Caco-2 (cell line): ENCODE measurements around the gene TBXAS1. TPM values are rescaled to one million over a fixed set of nuclear protein-coding genes. Genes with fewer than 3 reads are reported as not detected.

Source experiments
- BruUV-seq: library from RNA; stranded (reverse); fragments of 400-500 nt; replicated peaks from 2 replicates; lab custom pipeline; 2021; lab: Mats Ljungman, UMichigan
- CTCF ChIA-PET: fragments of 300-600 bp; sonication (Branson Sonifier 250); formaldehyde crosslinking; loops from one replicate; lab custom pipeline; 2022; ENCODE audit warnings: antibody characterized with exemption; lab: Charles Lee
- POLR2A ChIA-PET: fragments of 300-600 bp; sonication (Branson Sonifier 250); formaldehyde crosslinking; loops from one replicate; lab custom pipeline; 2022; ENCODE audit warnings: antibody characterized with exemption; lab: Charles Lee
- DNase-seq, 2 experiments: peaks; one replicate each; pipeline versions ENCODE4 v3.0.0 to v3.0.0-alpha.2; 2020 to 2022
- H3K27me3 ChIP-seq: replicated peaks from 2 replicates; pipeline ENCODE4 v1.6.0; 2011; ENCODE audit warnings: low read length; ENCODE audit not compliant: control insufficient read depth, insufficient read depth
- H3K36me3 ChIP-seq: 2 replicates; pipeline ENCODE4 v1.5.1; 2011; ENCODE audit warnings: low read length; ENCODE audit not compliant: control insufficient read depth, insufficient read depth
- H3K4me1 ChIP-seq: fragments of 250-450 bp; sonication (Bioruptor Pico); 2 replicates; pipeline ENCODE4 v1.5.1; 2020; ENCODE audit warnings: mild to moderate bottlenecking
- H3K4me3 ChIP-seq: 2 replicates; pipeline ENCODE4 v1.5.1; 2011; ENCODE audit warnings: low read depth, mild to moderate bottlenecking, control low read depth, low read length
- H3K9me3 ChIP-seq: fragments of 250-450 bp; sonication (Bioruptor Pico); 2 replicates; pipeline ENCODE4 v1.5.1; 2020; ENCODE audit warnings: mild to moderate bottlenecking, moderate library complexity
- H3K27ac Mint-ChIP-seq: one replicate; pipeline ENCODE4 v1.8.0; 2022; ENCODE audit warnings: mixed read lengths; ENCODE audit not compliant: unreplicated experiment
- H3K27me3 Mint-ChIP-seq: one replicate; pipeline ENCODE4 v1.8.0; 2022; ENCODE audit warnings: mixed read lengths; ENCODE audit not compliant: insufficient read depth, unreplicated experiment
- H3K36me3 Mint-ChIP-seq: one replicate; pipeline ENCODE4 v1.8.0; 2022; ENCODE audit warnings: mild to moderate bottlenecking, mixed read lengths; ENCODE audit not compliant: insufficient read depth, unreplicated experiment
- H3K4me1 Mint-ChIP-seq: one replicate; pipeline ENCODE4 v1.8.0; 2022; ENCODE audit warnings: low read depth, mixed read lengths; ENCODE audit not compliant: unreplicated experiment
- H3K4me3 Mint-ChIP-seq: one replicate; pipeline ENCODE4 v1.8.0; 2022; ENCODE audit warnings: mild to moderate bottlenecking, moderate library complexity, mixed read lengths; ENCODE audit not compliant: unreplicated experiment
- H3K9me3 Mint-ChIP-seq: one replicate; pipeline ENCODE4 v1.8.0; 2022; ENCODE audit warnings: mixed read lengths; ENCODE audit not compliant: unreplicated experiment
- intact Hi-C: fragments of 100-400 bp; cut with micrococcal nuclease; formaldehyde crosslinking; loops from one replicate; pipeline ENCODE4 v1.10.0; 2022; ENCODE audit not compliant: unreplicated experiment
- total RNA-seq: library from RNA; stranded (reverse); gene quantifications from 2 replicates; pipeline ENCODE4 v1.2.3, GENCODE V29; 2022
- TF ChIP-seq, protein P1 (sequence below), 2 experiments: fragments of 200-600 bp in 1 of 2; IDR thresholded peaks; 1 replicate in 1 of 2; 2 replicates in 1 of 2; pipeline versions ENCODE4 v1.5.1 to v1.8.0; 2011 to 2022; ENCODE audit warnings: antibody characterized with exemption in 1 of 2, control low read depth in 1 of 2, inconsistent platforms in 1 of 2, low read depth in 1 of 2, low read length in 1 of 2, mild to moderate bottlenecking in 1 of 2, moderate library complexity in 1 of 2; ENCODE audit not compliant: insufficient read depth in 1 of 2, severe bottlenecking in 1 of 2, unreplicated experiment in 1 of 2

Gene TBXAS1
- total RNA-seq, 1 experiment from 2014 or later, result 1.6 TPM

GRCh38 chr7:139895141-139895829 is 66.2 kb downstream of the TBXAS1 start:
- ChIA-PET POLR2A (no interaction called here), CTCF (no interaction called here)
- intact Hi-C loops, result no loop called here
- Histone ChIP-seq H3K4me1 (no peaks in the 10 kb centered on the region), H3K36me3 (no peaks in the 10 kb centered on the region), H3K4me3 (no peak overlapping the region), H3K27me3 (no peaks in the 10 kb centered on the region), H3K9me3 (no peaks in the 10 kb centered on the region)
- H3K9me3 Mint-ChIP-seq, result no peaks in the 10 kb centered on the region
- no peaks in the 10 kb centered on the region for H3K36me3 Mint-ChIP-seq
- TF ChIP-seq, protein P1, sequence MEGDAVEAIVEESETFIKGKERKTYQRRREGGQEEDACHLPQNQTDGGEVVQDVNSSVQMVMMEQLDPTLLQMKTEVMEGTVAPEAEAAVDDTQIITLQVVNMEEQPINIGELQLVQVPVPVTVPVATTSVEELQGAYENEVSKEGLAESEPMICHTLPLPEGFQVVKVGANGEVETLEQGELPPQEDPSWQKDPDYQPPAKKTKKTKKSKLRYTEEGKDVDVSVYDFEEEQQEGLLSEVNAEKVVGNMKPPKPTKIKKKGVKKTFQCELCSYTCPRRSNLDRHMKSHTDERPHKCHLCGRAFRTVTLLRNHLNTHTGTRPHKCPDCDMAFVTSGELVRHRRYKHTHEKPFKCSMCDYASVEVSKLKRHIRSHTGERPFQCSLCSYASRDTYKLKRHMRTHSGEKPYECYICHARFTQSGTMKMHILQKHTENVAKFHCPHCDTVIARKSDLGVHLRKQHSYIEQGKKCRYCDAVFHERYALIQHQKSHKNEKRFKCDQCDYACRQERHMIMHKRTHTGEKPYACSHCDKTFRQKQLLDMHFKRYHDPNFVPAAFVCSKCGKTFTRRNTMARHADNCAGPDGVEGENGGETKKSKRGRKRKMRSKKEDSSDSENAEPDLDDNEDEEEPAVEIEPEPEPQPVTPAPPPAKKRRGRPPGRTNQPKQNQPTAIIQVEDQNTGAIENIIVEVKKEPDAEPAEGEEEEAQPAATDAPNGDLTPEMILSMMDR (IDR thresholded peaks at IDR 0.05; ENCODE audit: insufficient read depth in 1 of 2, low read depth in 1 of 2, low read length in 1 of 2, severe bottlenecking in 1 of 2, unreplicated experiment in 1 of 2), result no peak
- no TSS peak for BruUV-seq
- H3K27me3 Mint-ChIP-seq, result peaks cover 10% of the 10 kb centered on the region
- no peak overlapping the region for H3K27ac Mint-ChIP-seq
- DNase-seq, result no peak
- H3K4me1 Mint-ChIP-seq, result no peaks in the 10 kb centered on the region
- no peak overlapping the region for H3K4me3 Mint-ChIP-seq

DNA sequence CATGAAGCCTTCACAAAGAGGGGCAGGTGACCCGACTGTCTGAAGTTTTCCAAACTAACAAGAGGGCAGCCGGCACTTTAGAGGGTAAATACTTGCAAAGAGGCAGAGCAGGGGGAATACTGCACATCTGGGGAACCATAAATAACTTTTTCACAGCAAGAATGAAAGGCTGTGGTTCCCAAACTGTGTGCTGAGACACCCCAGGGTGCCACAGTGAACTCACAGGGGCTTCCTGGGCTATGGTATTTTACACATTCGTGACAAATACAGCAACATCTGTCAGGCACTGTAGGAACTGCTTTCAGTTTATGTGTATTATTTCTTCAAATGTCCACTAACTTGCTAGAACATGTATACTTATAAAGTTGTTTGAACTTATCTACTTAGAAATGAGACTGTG is 67.2 kb downstream of the TBXAS1 start:
- Mint-ChIP-seq H3K4me1 (no peaks in the 10 kb centered on the region), H3K9me3 (no peaks in the 10 kb centered on the region), H3K4me3 (no peak overlapping the region), H3K27me3 (peaks cover 10% of the 10 kb centered on the region), H3K27ac (no peak overlapping the region), H3K36me3 (no peaks in the 10 kb centered on the region)
- no peaks in the 10 kb centered on the region for H3K4me1 ChIP-seq
- no peak for DNase-seq
- no peak overlapping the region for H3K4me3 ChIP-seq
- no peaks in the 10 kb centered on the region for H3K36me3 ChIP-seq
- CTCF ChIA-PET, result no interaction called here
- TF ChIP-seq, protein P1 (IDR thresholded peaks at IDR 0.05; ENCODE audit: insufficient read depth in 1 of 2, low read depth in 1 of 2, low read length in 1 of 2, severe bottlenecking in 1 of 2, unreplicated experiment in 1 of 2), result no peak
- BruUV-seq, result no TSS peak
- intact Hi-C loops, result no loop called here
- POLR2A ChIA-PET, result no interaction called here
- no peaks in the 10 kb centered on the region for H3K27me3 ChIP-seq
- H3K9me3 ChIP-seq, result no peaks in the 10 kb centered on the region

DNA sequence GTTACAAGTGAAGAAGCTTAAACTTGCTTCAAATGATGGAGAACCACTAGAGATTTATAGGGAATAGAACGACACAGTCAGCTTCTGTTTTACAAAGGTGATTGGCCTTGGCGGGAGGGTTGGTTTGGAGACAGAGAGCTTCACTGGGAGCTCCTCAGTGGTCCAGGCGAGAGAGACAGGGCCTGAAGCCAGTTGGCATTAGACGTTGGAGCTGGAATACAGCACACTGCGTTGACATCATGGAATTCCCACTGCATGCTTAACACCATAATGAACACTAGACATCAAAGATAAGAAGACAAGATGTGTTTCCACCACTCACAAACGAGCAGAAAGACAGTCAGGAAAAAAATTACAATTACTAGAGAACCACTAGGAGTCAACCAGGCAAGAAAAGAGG is 67.8 kb downstream of the TBXAS1 start:
- H3K4me3 ChIP-seq, result no peak overlapping the region
- H3K9me3 ChIP-seq, result no peaks in the 10 kb centered on the region
- CTCF ChIA-PET, result no interaction called here
- Mint-ChIP-seq H3K36me3 (no peaks in the 10 kb centered on the region), H3K27me3 (peaks cover 10% of the 10 kb centered on the region), H3K4me3 (no peak overlapping the region), H3K27ac (no peak overlapping the region), H3K4me1 (no peaks in the 10 kb centered on the region), H3K9me3 (no peaks in the 10 kb centered on the region)
- no peaks in the 10 kb centered on the region for H3K4me1 ChIP-seq
- H3K36me3 ChIP-seq, result no peaks in the 10 kb centered on the region
- intact Hi-C loops, result no loop called here
- POLR2A ChIA-PET, result no interaction called here
- TF ChIP-seq, protein P1 (IDR thresholded peaks at IDR 0.05; ENCODE audit: insufficient read depth in 1 of 2, low read depth in 1 of 2, low read length in 1 of 2, severe bottlenecking in 1 of 2, unreplicated experiment in 1 of 2), result no peak
- no TSS peak for BruUV-seq
- no peaks in the 10 kb centered on the region for H3K27me3 ChIP-seq
- DNase-seq, result no peak
